IPS-NIHi7 (cell line): Measurements from ENCODE around the gene JMJD1C.
"Not testable (repeated sequence)": the region's sequence is repeated elsewhere in the genome, so short reads cannot be mapped to it uniquely, and the experiment has no call there.

Source experiments
- DNase-seq: peaks from one replicate; pipeline ENCODE4 v3.0.0; 2012; ENCODE audit warnings: mixed read lengths; ENCODE audit errors: extremely low spot score

Gene JMJD1C

DNA sequence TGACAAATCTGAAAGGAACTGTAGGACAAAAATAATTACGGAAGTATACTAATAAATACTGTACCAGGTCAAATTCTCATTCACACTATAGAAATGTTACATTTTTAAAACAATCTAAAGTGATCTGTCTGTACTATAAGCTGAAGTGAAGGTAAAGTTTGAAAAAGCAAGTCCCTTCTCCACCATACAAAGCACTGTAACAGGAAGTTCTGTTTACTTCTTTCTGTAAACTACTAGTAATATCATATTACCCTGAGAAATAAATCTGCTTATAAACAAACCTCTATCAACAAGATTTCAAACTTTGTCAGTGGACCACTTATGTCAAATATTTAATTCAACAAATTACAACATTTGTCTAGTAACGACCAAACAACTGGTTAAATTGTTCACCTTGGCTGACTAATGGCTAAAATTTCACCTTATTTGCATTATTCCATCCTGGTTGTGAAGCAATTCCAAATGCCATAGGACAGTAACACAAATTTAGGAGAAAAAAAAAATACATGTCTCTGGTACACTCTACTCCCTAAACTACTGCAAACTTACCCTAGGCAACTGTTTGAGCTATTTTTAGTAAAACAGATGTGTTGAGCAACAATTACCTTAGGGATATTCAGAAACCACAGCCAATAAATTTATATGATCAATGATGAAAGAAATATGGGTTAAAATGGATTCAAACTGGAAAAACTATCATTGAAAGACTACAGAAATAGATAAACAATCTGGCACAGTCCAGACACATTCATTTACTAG, 206.7 kb downstream of the JMJD1C start:
- no peak for DNase-seq

DNA sequence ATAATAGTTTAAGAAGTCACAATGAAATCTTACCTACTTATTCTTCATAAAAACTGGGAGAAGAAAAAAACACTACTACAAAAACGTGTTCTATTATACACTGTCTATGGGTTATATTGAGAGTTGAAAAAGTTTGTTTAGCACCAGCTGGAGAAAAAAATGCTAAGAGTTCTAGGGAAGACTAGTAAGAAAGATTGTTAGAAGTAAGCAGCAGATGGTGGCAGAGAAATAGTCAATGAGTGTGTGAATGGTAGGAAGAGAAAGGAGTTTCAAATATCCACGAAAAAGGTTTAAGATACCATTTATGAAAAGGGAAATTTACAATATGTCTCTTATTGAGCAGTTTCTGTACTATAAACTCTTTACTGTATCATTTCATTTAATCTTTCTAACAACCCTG, 208.0 kb downstream of the JMJD1C start:
- DNase-seq: no peak

DNA sequence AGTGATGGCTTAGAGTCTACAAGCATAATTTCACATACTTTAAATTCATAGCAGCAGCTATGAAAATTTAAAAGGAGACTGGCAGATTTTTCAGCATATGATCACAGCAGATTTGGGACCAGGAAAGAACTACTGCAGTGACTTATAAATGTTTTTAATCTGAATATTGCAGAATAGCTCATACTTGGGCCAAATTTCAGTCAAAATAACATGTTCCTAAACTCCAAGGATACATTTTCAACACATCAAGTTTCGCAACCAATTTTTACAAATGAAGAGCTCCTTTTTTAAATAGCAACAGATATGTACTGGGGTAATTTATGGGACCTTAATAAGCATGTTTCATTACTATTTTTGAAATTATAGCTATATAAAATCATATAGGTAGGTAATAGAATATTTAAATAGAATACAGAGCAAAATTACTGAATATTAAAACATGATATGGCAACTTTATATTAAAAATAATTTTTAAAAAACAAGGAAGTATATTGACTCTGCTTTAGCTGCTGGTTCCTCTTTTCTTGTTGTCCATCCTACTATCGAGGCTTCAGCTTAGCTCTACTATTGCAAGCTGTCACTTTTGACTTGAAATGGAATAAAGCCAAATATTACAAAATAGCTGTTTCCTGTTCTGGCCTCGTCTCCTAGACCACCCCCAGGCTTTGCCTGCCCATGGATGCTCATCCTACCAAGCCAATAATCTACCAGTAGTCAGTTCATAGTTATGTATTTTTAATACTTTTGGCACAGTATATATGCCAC, 209.6 kb downstream of the JMJD1C start:
- DNase-seq: no peak

DNA sequence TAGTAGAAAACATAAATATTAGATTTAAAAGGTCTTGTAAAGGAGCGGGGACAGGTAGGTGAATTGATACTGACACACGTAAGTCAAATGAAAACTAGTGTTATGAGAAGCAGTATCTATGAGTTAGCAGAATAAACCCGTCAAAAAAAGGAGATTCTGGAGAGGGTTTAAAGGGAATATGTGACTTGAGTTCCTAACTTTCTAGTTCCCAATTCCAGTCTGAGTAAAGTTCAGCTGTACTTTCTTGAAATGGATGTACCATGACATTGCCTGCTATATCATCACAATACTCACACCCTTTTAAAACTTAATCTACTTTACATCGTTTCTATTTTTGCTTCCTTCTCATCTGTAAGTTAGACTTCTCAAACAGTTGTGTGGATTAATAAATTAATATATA, 210.5 kb downstream of the JMJD1C start:
- DNase-seq: no peak

DNA sequence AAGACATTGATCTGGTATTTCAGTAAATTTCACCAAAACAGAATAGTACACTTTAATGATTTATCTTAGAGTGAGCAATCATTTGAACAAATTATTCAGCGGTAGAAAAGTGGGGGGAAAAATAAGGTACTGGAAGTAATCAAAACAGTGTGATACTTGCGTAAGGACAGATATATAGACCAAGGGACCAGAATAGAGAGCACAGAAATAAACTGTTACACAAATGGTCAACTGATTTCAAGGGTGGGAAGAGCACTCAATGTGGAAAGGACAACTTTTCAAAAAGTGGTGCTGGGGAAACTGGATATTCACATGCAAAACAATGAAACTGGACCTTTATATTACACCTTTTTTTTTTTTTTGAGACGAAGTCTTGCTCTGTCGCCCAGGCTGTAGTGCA, 212.7 kb downstream of the JMJD1C start:
- no peak for DNase-seq

DNA sequence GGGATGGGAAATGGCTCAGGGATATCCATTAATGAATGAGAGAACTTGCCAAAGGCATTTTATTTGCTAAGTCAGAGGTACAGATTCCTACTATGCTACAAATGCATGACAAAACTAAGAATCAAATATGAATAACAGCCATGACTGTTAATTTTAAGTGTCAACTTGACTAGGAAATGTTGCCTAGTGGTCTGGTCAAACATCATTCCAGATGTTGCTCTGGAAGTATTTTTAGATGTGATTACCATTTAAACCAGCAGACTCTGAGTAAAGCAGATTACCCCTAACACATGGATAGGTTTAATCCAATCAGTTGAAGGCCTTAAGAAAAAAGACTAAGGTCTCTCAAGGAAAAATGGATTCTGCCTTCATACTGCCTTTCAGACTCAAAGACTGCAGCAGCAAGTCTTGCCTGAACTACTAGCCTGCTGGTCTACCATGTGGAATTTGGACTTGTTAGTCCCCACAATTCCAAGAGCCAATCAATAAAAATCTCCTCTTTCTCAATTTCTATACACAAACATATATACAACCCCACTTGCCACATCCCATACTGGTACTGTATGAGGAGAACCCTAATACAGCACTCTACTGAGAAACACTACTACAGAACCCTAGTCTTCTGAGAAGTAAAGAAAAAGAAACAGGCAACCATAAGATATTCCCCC, 213.5 kb downstream of the JMJD1C start:
- DNase-seq: no peak

DNA sequence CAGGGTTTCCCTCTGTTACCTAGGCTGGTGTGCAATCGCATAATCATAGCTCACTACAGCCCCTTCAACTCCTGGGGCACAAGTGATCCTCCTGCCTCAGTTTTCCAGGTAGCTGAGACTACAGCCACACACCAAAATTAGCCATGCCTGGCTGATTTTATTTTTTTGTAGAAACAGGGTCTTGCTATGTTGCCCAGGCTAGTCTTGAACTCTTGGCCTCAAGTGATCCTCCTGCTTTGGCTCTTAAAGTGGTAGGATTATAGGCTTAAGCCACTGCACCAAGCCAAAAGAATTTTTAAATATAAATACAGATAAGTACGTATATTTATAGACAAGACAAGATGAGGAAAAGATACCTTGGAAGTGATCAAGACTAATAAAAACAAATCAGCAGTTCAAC, 215.7 kb downstream of the JMJD1C start:
- no peak for DNase-seq

DNA sequence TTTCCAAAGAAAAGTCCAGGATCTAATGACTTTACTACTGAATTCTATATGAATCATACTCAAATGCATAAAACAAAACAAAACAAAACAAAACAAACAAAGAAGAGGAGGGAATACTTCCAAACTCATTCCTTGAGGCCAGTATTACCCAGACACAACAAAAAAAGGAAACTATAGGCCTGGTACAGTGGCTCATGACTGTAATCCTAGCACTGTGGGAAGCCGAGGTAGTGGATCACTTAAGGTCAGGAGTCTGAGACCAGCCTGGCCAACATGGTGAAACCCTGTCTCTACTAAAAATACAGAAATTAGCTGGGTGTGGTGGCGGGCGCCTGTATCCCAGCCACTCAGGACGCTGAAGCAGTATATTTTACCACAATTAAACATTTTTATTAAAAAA, 218.0 kb downstream of the JMJD1C start:
- no peak for DNase-seq

DNA sequence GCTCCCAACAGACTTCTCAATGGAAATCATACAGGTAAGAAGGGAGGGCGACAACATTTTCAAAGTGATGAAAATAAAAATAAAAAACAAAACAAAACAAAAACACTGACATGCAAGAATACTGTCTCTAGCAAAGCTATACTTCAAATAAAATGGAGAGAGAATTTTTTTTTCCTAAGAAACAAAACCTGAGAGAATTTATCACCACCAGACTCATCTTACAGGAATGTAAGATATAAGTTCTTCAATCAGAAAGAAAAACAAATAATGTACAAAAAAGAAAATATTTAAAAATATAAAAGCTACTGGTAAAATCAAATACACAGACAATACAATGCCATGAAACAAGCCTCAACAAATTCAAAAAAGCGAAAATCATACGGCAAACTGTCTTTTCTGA, 219.4 kb downstream of the JMJD1C start:
- no peak for DNase-seq

DNA sequence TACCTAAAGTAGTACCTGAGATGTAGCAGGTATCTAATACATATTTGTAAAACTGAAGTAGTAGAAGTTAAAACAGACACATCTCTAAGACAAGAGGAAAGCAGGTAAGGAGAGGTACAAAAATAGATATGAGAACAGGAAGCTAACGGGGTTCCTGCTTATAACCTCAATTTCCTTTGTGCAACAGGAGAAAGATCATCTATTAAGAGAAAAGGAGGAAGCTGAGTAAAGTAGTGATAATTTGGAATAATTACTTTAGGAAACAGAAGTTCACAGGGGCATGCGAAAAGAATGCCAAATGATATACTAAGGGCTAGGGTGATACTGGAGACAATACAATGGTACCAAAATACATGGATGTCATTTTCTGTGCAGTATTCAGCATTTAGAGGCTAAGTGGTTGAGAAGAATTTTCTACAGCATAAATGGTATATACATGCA, 223.9 kb downstream of the JMJD1C start:
- DNase-seq: no peak

DNA sequence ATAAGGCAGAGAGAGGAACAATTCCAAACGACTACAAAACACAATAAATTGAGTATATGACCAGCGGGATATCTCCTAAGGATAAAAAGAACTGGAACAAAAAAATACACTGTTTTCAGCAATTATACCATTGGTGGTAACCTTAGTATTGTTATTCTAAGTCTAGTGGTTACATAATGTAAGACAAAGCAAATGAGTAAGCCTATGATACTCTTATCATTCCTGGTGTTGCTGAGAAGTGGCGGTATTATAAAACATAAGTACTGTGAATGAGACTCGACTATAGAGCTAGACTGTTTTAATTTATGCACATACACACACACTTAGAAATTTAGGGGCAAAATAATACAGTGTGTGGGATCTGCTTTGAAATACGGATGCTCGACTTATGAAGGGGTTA, 225.0 kb downstream of the JMJD1C start:
- DNase-seq: no peak

DNA sequence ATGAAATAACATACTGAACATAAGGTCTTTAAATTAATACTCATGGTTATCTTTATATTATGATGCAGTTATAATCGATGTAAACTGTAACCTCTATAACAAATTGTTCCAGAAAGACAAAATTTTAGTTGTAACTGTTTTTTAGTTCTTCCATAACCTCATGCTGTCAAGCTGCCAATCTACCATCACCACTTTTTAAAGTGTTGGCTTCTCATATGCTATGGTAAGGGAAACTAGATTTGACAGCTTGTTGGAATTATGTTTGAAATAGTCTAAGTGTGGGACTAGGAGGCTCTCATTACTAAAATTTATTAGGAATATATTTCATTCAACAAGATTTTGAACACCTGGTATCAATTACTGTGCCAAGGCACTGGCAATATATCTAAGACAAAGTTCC, 227.3 kb downstream of the JMJD1C start:
- DNase-seq: no peak

DNA sequence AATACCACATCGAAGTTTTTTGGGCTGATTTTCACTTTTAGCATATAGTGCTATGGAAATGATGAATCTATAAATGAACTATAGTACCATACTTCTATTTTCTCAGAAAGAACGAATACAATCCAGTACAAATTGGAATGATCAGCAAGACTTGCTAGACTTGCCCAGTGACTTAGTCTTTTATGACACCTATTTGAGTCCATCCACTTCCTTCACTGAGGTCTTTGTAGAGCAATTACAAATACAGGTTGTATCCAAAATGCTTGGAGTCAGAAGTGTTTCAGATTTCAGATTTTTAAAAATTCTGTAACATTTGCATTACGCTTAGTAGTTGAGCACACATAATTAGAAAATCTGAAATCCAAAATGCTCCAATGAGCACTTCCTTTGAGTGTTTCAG, 228.4 kb downstream of the JMJD1C start:
- DNase-seq: no peak

DNA sequence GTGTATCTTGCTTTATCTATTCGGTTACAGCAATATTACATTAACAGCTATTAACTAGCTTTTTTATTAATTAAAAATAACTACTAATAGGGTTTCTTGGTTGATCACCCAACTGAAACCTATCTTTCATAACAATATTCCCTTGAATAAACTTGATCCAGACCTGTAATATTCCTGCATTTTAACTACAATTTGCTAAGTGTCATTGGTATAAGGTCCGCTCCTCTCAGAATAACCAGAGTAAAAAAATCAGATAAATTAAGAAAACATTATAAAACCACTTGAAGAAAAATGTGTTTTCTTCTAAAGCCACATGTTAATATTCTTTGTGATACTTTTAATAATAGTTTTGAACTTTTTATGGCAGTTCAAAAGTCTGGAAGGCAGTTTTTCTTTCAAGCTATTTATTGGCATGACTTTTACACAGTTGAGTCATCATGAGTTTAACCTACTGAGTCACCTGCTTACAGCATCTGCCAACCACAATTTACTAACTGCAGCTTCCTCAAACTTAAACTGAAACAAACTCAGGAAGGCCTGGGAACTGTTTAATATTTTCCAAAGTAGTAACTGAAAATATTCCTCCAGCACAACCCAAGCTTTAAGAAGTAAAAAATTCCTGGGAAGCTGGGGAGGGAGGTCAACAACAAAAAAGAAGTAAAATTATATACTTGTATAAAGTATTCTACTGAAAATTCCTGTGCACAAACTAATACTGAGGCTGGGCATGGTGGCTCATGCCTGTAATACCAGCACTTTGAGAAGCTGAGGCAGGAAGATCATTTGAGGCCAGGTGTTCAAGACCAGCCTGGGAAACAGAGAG, 229.5 kb downstream of the JMJD1C start:
- no peak for DNase-seq

DNA sequence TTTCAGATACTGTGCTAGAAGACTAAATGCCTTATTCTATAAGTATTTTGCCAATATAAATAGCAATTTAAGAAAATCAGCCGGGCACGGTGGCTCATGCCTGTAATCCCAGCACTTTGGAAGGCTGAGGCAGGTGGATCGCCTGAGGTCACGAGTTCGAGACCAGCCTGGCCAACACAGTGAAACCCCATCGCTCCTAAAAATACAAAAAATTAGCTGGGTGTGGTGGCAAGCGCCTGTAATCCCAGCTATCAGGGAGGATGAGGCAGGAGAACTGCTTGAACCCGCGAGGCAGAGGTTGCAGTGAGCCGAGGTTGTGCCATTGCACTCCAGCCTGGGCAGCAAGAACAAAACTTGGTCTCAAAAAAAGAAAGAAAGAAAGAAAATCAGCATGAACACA, 230.6 kb downstream of the JMJD1C start:
- not testable (repeated sequence) for DNase-seq

DNA sequence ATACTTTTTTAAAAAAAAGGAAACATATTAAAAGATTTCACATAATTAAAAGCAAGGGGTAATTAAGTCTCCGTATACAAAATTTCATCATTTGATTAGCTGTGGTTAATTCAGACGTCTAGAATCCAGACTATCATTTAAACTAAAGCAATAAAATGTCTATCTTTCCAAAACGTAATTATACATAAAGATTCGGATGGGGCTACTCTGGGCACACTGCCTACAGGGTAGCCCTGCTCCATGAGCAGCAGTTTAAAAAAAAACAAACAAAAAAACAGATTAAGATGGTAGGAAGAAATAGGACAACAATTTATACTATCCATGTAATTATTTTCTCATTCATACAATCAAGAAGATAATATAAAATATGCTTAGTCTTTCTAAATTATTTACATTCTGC, 236.6 kb downstream of the JMJD1C start:
- no peak for DNase-seq

DNA sequence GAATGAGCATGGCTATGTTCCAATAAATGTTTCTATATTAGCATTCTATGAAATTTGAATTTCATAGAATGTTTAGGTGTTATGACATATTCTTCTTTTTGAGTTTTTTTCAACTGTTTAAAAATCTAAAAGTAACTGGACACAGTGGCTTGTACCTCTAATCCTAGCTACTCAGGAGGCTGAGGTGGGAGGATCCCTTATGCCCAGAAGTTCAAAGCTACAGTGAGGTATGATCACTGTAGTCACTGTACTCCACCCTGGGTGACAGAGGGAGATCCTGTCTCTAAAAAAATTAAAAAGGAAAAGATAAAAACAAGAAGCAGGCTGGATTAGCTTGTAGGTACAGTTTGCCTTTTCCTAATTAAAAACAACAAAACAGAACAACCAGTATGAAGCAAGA, 237.5 kb downstream of the JMJD1C start:
- no peak for DNase-seq

DNA sequence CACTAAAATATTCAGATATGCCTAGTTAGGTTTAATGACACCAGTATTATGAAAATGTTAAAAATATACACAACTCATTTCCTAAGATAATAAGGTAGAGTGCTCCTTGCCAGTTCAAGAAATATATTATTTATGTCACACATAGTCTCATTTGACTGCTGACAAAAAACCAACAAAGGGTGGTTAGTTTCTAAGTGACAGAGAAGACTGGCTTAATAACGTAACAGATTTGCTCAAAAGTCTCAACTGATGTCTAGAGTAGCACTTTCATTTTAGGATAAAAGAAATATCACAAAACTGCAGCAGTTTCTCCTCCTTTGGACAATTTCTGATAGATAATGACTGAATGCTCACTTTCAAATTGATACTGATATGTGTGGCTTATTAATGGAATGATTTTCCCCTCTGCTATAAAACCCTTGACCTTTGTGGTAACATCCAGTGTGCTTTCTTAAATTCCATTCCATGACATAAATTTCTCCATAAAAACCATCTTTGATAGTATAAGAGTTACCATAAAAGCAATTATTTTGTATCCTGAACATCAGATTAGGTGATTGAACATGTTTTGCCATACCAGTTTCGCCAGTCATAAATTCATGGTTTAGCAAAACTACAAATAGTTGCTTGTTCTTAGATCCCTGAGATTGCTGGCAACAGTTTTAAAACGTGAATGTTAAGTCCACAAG, 238.4 kb downstream of the JMJD1C start:
- no peak for DNase-seq

DNA sequence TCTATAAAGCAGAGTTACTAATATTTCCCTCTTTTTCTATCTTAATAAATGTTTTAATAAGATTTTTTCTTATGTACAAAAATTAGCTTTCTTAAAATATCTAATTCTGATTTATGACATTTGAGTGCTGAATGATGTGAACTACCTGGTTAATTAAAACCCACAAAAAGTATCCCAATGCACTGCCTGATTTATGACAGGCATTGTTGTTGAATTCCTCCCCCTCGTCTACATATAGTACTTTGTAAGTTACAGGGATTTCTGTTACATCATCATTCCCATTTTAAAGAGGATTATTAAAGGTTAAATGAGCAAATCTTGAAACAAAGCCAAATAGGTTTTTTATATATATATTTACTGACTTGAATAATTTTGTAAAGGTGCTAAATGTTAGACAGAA, 241.5 kb downstream of the JMJD1C start:
- DNase-seq: no peak

DNA sequence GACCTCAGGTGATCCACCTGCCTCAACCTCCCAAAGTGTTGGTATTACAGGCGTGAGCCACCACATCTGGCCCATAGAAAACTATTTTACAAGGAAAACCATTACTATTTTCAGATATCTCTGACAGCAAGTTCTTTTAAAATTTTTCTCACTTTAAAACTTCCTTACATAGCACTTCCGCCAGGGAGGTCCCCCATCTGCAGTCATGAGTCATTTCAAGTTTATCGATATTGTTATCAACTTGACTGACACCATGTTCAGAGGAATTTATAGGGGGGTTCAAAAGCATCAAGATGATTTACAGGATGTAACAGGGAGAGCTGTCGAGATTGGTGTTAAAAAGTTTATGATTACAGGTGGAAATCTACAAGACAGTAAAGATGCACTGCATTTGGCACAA, 243.8 kb downstream of the JMJD1C start:
- DNase-seq: no peak

DNA sequence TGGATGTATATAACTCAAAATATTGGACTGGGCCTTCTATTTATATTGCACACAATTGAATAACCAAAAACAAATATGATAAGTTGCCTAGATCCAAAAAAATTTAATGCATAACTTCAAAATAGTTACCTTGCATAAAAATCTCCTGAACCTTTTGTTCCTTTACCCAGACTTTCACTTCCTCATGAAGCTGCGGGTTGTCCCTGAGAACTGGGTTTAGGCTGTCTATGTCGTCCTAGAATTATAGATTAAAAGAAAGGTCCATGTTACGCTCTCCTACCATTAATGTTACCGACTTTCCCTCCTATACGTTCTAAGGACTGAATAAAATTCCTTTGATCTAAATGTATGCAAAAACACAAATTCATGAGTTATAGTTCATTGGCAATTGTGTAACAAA, 246.0 kb downstream of the JMJD1C start:
- no peak for DNase-seq
